C4-2B (cell line): ENCODE measurements around the gene SMIM1.
"Not testable (repeated sequence)": the region's sequence is repeated elsewhere in the genome, so short reads cannot be mapped to it uniquely, and the experiment has no call there.

Source experiments
- H3K27ac ChIP-seq: fragments of 450-650 bp; 2 replicates; pipeline ENCODE4 v1.5.1; 2017
- ZFX ChIP-seq: fragments of 450-650 bp; IDR thresholded peaks from 2 replicates; pipeline ENCODE4 v1.6.1; 2017
- TF ChIP-seq, protein P1 (sequence below): fragments of 450-650 bp; conservative IDR thresholded peaks from 2 replicates; pipeline ENCODE4 v1.5.1; 2017; ENCODE audit warnings: mild to moderate bottlenecking

SMIM1 gene

DNA sequence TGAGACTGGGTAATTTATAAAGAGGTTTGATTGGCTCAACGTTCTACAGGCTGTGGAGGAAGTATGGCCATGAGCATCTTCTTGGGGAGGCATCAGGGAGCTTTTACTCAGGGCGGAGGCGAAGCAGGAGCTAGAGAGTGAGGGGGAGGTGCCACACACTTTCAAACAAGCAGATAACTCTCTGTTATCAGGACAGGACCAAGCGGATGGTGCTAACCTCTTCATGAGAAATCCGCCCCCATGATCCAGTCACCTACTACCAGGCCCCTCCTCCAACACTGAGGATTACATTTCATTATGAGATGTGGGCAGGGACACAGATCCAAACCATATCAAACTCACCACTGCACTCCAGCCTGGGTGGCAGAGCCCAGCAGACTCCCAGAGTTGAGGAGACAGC lies 35.2 kb downstream of the SMIM1 start:
- H3K27ac ChIP-seq = no peak overlapping the region
- TF ChIP-seq, protein P1, sequence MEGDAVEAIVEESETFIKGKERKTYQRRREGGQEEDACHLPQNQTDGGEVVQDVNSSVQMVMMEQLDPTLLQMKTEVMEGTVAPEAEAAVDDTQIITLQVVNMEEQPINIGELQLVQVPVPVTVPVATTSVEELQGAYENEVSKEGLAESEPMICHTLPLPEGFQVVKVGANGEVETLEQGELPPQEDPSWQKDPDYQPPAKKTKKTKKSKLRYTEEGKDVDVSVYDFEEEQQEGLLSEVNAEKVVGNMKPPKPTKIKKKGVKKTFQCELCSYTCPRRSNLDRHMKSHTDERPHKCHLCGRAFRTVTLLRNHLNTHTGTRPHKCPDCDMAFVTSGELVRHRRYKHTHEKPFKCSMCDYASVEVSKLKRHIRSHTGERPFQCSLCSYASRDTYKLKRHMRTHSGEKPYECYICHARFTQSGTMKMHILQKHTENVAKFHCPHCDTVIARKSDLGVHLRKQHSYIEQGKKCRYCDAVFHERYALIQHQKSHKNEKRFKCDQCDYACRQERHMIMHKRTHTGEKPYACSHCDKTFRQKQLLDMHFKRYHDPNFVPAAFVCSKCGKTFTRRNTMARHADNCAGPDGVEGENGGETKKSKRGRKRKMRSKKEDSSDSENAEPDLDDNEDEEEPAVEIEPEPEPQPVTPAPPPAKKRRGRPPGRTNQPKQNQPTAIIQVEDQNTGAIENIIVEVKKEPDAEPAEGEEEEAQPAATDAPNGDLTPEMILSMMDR = no peak
- no peak for TF ChIP-seq ZFX

DNA sequence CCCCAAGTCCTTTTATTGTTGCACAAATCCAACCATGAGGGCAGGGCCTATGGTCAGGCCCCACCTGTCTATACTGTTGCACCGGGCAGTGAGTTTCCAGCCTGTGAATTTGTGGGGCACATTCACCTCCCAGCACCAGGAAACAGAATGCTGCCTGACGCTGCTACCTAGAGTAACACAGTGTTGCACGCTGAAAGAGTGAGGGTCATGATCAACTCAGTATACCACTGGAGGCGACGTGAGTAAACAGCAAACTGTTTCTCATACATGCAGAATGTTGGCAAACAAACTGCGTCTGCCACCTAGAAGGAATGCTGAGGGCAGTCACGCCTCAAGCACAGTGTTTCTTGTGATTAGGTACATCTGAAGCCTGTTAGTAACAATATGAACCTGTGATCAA lies 37.1 kb downstream of the SMIM1 start:
- H3K27ac ChIP-seq = no peak overlapping the region
- TF ChIP-seq ZFX = no peak
- TF ChIP-seq, protein P1 = no peak

DNA sequence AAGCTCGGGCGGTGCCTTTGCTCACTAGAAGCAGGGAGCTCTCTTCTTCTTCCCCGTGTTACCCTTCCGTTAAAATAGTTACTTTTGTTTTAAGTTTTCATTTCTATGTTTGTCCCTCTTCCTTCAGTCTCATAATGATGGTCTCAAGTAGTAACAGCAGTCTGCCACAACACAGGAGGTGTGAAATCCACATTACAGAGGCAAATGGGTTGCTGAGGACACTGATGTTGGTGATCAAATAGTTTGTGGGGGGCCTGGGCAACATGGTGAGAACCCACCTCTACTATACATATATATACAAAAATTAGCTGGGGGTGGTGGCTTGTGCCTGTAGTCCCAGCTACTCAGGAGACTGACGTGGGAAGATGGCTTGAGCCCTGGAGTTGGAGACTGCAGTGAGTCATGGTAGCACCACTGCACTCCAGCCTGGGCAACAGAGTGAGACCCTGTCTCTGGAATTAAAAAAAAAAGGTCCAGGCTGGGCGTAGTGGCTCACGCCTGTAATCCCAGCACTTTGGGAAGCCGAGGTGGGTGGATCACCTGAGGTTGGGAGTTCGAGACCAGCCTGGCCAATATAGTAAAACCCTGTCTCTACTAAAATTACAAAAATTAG lies 37.7 kb downstream of the SMIM1 start:
- not testable (repeated sequence) for H3K27ac ChIP-seq

DNA sequence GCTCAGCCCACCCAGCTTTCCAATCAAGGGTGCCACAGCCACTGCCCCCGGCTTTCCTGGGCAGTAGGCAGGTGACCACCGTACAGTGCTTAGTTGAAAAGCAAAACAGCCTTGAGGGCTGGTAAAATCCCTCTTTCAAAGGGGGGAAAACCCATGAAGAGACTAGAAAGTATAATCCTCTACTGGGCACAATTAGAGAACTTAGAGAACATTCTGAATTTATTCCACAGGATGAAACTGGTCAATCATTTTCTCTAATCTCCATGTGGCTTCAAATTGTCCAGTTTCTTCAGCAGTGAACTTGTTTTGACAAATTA lies 39.0 kb downstream of the SMIM1 start:
- TF ChIP-seq, protein P1 = no peak
- no peak for TF ChIP-seq ZFX
- no peak overlapping the region for H3K27ac ChIP-seq

DNA sequence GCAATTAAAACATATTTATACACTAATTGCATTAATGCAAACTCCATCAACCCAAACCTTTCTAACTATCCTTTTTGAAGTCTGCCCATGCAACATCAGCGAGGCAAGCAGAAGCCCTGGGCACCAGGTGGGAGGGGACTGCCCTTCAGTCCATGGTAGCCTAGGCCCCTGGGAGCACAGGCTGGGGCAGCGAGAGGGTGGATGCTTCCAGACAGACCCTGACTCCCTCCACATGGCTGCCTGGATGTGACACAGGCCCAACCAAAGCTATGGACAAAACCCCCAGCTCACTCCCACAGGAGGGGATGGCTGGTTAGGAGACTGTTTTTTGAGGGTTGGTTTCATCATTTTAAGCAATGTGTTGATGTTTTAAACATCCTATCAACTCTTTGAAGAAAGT lies 41.5 kb downstream of the SMIM1 start:
- H3K27ac ChIP-seq = no peak overlapping the region
- no peak for TF ChIP-seq ZFX
- TF ChIP-seq, protein P1 = no peak

DNA sequence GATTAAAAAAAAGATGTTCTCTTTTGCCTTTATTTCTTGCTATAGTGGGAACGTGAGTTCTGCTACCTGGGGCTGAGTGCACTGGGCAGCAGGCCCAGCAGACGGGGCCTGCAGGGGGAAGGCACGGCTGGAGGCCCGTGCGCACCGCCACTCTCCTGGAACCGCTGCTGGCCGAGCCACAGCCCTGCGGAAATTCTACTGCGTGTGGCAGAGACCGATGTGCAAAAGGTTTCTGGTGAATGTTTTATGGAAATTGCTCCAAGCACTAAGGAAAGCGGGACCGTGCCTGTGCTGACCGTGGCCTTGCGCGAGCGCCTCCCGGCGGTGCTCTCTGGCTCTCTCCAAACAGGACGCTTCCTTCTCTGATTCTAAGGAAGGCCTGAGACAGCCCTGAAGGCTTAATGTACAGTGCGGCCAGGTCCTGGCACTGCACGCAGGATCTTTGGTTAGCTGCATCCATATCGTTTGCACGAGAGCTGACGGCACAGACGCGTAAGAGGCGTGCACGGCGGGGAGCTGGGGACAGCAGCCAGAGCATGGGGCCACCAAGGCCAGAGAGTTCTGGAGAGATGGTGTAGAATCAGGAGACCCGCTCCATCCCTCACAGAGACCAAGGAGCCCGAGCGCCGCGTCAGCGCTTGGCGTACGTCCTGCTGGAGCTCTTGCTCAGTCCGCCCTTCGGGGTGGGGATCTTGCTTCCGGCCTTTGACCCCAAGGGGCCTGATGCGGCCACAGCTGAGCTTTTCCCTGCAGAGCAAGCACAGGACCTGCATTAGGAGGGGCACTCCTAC lies 42.4 kb downstream of the SMIM1 start:
- TF ChIP-seq ZFX = no peak
- TF ChIP-seq, protein P1 = no peak
- H3K27ac ChIP-seq = no peak overlapping the region

DNA sequence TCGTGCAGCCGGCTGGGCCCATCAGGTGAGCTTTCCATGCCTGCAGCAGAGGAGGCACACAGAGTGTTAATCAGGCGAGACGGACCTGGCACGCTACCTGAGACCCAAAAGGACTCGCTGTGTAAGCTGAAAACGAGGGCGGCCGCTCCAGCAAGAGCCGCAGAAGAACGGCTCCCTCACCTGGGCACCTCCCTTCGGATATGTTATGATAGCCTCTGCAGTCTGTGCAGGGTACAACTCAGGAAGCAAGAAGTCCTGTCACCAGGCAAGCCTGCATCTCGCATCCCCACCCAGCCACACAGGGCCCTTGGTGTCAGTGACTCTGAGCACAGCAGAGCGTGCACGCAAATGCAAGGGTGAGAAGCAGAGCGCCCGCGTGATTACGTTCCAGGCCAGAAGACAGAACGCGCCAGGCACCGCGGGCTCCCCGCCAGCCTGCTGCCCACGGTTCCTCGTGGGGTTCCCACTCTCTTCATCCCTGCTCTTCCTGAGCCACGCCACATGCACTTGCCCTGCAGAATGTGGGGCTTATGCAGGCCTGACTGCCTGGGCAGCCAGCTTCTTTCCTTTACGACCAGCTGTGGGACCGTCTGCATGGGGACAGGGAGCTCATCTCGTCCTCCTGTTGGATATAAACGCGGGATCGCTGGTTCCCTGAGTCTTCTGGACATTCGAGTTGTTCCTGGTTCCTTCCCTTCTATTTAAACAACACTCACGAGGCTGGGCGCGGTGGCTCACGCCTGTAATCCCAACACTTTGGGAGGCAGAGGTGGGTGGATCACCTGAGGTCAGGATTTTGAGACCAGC lies 44.0 kb downstream of the SMIM1 start:
- TF ChIP-seq, protein P1 = no peak
- no peak for TF ChIP-seq ZFX
- H3K27ac ChIP-seq = no peak overlapping the region
